ENCODE data around the gene CTNNBIP1. TPM values are rescaled to one million over a fixed set of nuclear protein-coding genes. Genes with fewer than 3 reads are reported as not detected.

The CTNNBIP1 gene
- total and polyA plus RNA-seq, 2 donors from 2014 or later, result 21.9 to 26.4 TPM

GRCh38 chr1:9863371-9863770 lies 46.7 kb downstream of the CTNNBIP1 start:
- H3K27me3 ChIP-seq (ENCODE audit: control insufficient read depth, insufficient read depth, low read length), result no peaks in the 10 kb centered on the region
- no peak for FAIRE-seq
- no peak for TF ChIP-seq CTCF (IDR thresholded peaks at IDR 0.05; ENCODE audit: borderline replicate concordance, extremely low read depth, insufficient read depth)
- H3K4me1 ChIP-seq (ENCODE audit: control insufficient read depth in 2 of 3, insufficient read depth in 2 of 3, low read depth in 1 of 3, low read length in 3 of 3), result peaks cover 0 to 6% (median 0%) of the 10 kb centered on the region in 3 donors
- no peak for DNase-seq
- no peak overlapping the region for H3K4me3 ChIP-seq (ENCODE audit: low read length in 3 of 3)
- H3K9me3 ChIP-seq (ENCODE audit: control insufficient read depth in 2 of 3, insufficient read depth in 1 of 3, low read length in 3 of 3), result no peaks in the 10 kb centered on the region
- no peak overlapping the region for H3K27ac ChIP-seq (ENCODE audit: low read depth in 2 of 2, low read length in 2 of 2)
- H3K9ac ChIP-seq (ENCODE audit: low read length in 3 of 3), result no peak overlapping the region
- intact Hi-C loops (cut with DNase I), result loop anchor here (10.0 kb wide), 2 partner anchors 79 to 139 kb away; no protein-coding TSS in a partner anchor
- H3K36me3 ChIP-seq (ENCODE audit: control insufficient read depth in 2 of 3, insufficient read depth in 3 of 3, low read length in 3 of 3), result peaks cover 0 to 2% (median 0%) of the 10 kb centered on the region in 3 donors

- H3K9me3 ChIP-seq (ENCODE audit: control insufficient read depth in 2 of 3, insufficient read depth in 1 of 3, low read length in 3 of 3), result no peaks in the 10 kb centered on the region
- FAIRE-seq, result no peak
- peaks cover 0 to 2% (median 0%) of the 10 kb centered on the region in 3 donors for H3K36me3 ChIP-seq (ENCODE audit: control insufficient read depth in 2 of 3, insufficient read depth in 3 of 3, low read length in 3 of 3)
- DNase-seq, result no peak
- H3K4me1 ChIP-seq (ENCODE audit: control insufficient read depth in 2 of 3, insufficient read depth in 2 of 3, low read depth in 1 of 3, low read length in 3 of 3), result peaks cover 0 to 2% (median 0%) of the 10 kb centered on the region in 3 donors
- H3K4me3 ChIP-seq (ENCODE audit: low read length in 3 of 3), result no peak overlapping the region
- intact Hi-C loops (cut with DNase I), result loop anchor here (10.0 kb wide), 2 partner anchors 77 to 137 kb away; no protein-coding TSS in a partner anchor
- H3K27ac ChIP-seq (ENCODE audit: low read depth in 2 of 2, low read length in 2 of 2), result no peak overlapping the region
- no peak overlapping the region for H3K9ac ChIP-seq (ENCODE audit: low read length in 3 of 3)
- no peaks in the 10 kb centered on the region for H3K27me3 ChIP-seq (ENCODE audit: control insufficient read depth, insufficient read depth, low read length)
- TF ChIP-seq CTCF (IDR thresholded peaks at IDR 0.05; ENCODE audit: borderline replicate concordance, extremely low read depth, insufficient read depth), result no peak
These were observed 48.7 kb downstream of the CTNNBIP1 start for GRCh38 chr1:9861360-9861759.

GRCh38 chr1:9860887-9861286 lies 49.2 kb downstream of the CTNNBIP1 start:
- H3K9me3 ChIP-seq (ENCODE audit: control insufficient read depth in 2 of 3, insufficient read depth in 1 of 3, low read length in 3 of 3), result no peaks in the 10 kb centered on the region
- no peak overlapping the region for H3K9ac ChIP-seq (ENCODE audit: low read length in 3 of 3)
- H3K4me3 ChIP-seq (ENCODE audit: low read length in 3 of 3), result no peak overlapping the region
- peaks cover 0 to 2% (median 0%) of the 10 kb centered on the region in 3 donors for H3K36me3 ChIP-seq (ENCODE audit: control insufficient read depth in 2 of 3, insufficient read depth in 3 of 3, low read length in 3 of 3)
- TF ChIP-seq CTCF (IDR thresholded peaks at IDR 0.05; ENCODE audit: borderline replicate concordance, extremely low read depth, insufficient read depth), result no peak
- intact Hi-C loops (cut with DNase I), result loop anchor here (10.0 kb wide), 2 partner anchors 76 to 136 kb away; no protein-coding TSS in a partner anchor
- no peak for FAIRE-seq
- DNase-seq, result no peak
- no peak overlapping the region for H3K27ac ChIP-seq (ENCODE audit: low read depth in 2 of 2, low read length in 2 of 2)
- no peaks in the 10 kb centered on the region for H3K27me3 ChIP-seq (ENCODE audit: control insufficient read depth, insufficient read depth, low read length)
- H3K4me1 ChIP-seq (ENCODE audit: control insufficient read depth in 2 of 3, insufficient read depth in 2 of 3, low read depth in 1 of 3, low read length in 3 of 3), result peaks cover 0 to 2% (median 0%) of the 10 kb centered on the region in 3 donors
